SK-N-SH (cell line): Measurements from ENCODE around the gene KAT14. TPM values are rescaled to one million over a fixed set of nuclear protein-coding genes. Genes with fewer than 3 reads are reported as not detected.

Source experiments
- CTCF ChIA-PET: fragments of 300-600, 350-600 bp; formaldehyde crosslinking; extraction: SDS; loops from one replicate; lab custom pipeline; 2021; lab: Yijun Ruan, JAX
- POLR2A ChIA-PET: fragments of 350-600 bp; sonication (Branson Sonifier 250); formaldehyde crosslinking; extraction: SDS; loops from one replicate; lab custom pipeline; 2020; ENCODE audit warnings: antibody characterized with exemption, inconsistent platforms; lab: Yijun Ruan, JAX
- DNase-seq: peaks from one replicate; pipeline ENCODE4 v3.0.0; 2012
- H2AFZ ChIP-seq: fragments of 200-600 bp; sonication (generic); 2 replicates; pipeline ENCODE4 v1.8.1; 2016; ENCODE audit warnings: antibody characterized with exemption, mild to moderate bottlenecking, low read depth
- H3F3A ChIP-seq: fragments of 200-600 bp; sonication (generic); replicated peaks from 2 replicates; pipeline ENCODE3; 2016; ENCODE audit warnings: antibody characterized with exemption, mild to moderate bottlenecking; ENCODE audit not compliant: insufficient read depth
- H3K27ac ChIP-seq, 2 experiments: fragments of 200-500 bp in 1 of 2; fragments of 200-600 bp in 1 of 2; sonication (Bioruptor generic) in 1 of 2; sonication (generic), shearing (Covaris generic) in 1 of 2; 2 replicates each; pipeline versions ENCODE4 v1.5.1 to v1.6.1; 2014 to 2016; ENCODE audit warnings: low read depth in 2 of 2, inconsistent platforms in 1 of 2, low read length in 1 of 2, mild to moderate bottlenecking in 1 of 2, mixed read lengths in 1 of 2
- H3K27me3 ChIP-seq: fragments of 200-600 bp; sonication (generic), shearing (Covaris generic); 2 replicates; pipeline ENCODE4 v1.6.1; 2016; ENCODE audit warnings: mixed run types; ENCODE audit not compliant: insufficient read depth
- H3K36me3 ChIP-seq, 2 experiments: fragments of 200-500 bp in 1 of 2; fragments of 200-600 bp in 1 of 2; sonication (Bioruptor generic) in 1 of 2; sonication (generic) in 1 of 2; replicated peaks in 1 of 2; 2 replicates each; pipeline versions ENCODE3 to v1.5.1; 2014 to 2016; ENCODE audit warnings: low read length in 1 of 2, mild to moderate bottlenecking in 1 of 2; ENCODE audit not compliant: insufficient read depth in 2 of 2, control insufficient read depth in 1 of 2
- H3K4me1 ChIP-seq, 2 experiments: fragments of 200-500 bp in 1 of 2; fragments of 200-600 bp in 1 of 2; sonication (Bioruptor generic) in 1 of 2; sonication (generic), shearing (Covaris generic) in 1 of 2; 2 replicates each; pipeline versions ENCODE4 v1.5.1 to v1.6.1; 2014 to 2016; ENCODE audit warnings: low read depth in 1 of 2, low read length in 1 of 2, mixed run types in 1 of 2; ENCODE audit not compliant: insufficient read depth in 2 of 2, control insufficient read depth in 1 of 2
- H3K4me2 ChIP-seq: fragments of 200-600 bp; sonication (generic), shearing (Covaris generic); 2 replicates; pipeline ENCODE4 v1.6.1; 2017; ENCODE audit warnings: mixed run types
- H3K4me3 ChIP-seq, 2 experiments: fragments of 200-500 bp in 1 of 2; fragments of 200-600 bp in 1 of 2; sonication (Bioruptor generic) in 1 of 2; sonication (generic), shearing (Covaris generic) in 1 of 2; 2 replicates each; pipeline versions ENCODE4 v1.5.1 to v1.8.1; 2014 to 2016; ENCODE audit warnings: low read depth in 2 of 2, inconsistent platforms in 1 of 2, low read length in 1 of 2, mild to moderate bottlenecking in 1 of 2, mixed read lengths in 1 of 2, moderate library complexity in 1 of 2
- H3K79me2 ChIP-seq: fragments of 200-600 bp; sonication (generic); 2 replicates; pipeline ENCODE4 v1.8.1; 2017; ENCODE audit warnings: mild to moderate bottlenecking; ENCODE audit not compliant: insufficient read depth
- H3K9ac ChIP-seq: fragments of 200-600 bp; sonication (generic); 2 replicates; pipeline ENCODE4 v1.6.1; 2017; ENCODE audit warnings: mixed run types
- H3K9me2 ChIP-seq: fragments of 200-600 bp; sonication (generic); 2 replicates; pipeline ENCODE4 v1.6.1; 2017; ENCODE audit warnings: mixed run types
- H3K9me3 ChIP-seq: fragments of 200-600 bp; sonication (generic); 2 replicates; pipeline ENCODE4 v1.6.1; 2017; ENCODE audit warnings: mixed run types, mild to moderate bottlenecking, moderate library complexity
- H4K20me1 ChIP-seq: fragments of 200-600 bp; sonication (generic); 2 replicates; pipeline ENCODE4 v1.6.1; 2017; ENCODE audit warnings: mild to moderate bottlenecking, mixed run types; ENCODE audit not compliant: insufficient read depth
- EP300 ChIP-seq, 2 experiments: IDR thresholded peaks; 2 replicates each; pipeline versions ENCODE4 v1.4.0 to v1.6.1; 2012; ENCODE audit warnings: borderline replicate concordance in 1 of 2, low read depth in 1 of 2, low read length in 1 of 2
- EZH2phosphoT487 ChIP-seq: fragments of 200-600 bp; sonication (generic); IDR thresholded peaks from 2 replicates; pipeline ENCODE4 v1.6.1; 2017; ENCODE audit warnings: low read depth, mixed run types, mild to moderate bottlenecking, antibody characterized with exemption, moderate library complexity, borderline replicate concordance
- FOSL2 ChIP-seq: IDR thresholded peaks from 2 replicates; pipeline ENCODE4 v1.4.0; 2012; ENCODE audit warnings: low read depth, mild to moderate bottlenecking, moderate library complexity, borderline replicate concordance
- FOXJ3 ChIP-seq: sonication (generic); formaldehyde crosslinking; IDR thresholded peaks from 2 replicates; pipeline ENCODE4 v1.5.1; 2020; ENCODE audit warnings: mild to moderate bottlenecking, missing genetic modification reagents
- GABPA ChIP-seq: IDR thresholded peaks from 2 replicates; pipeline ENCODE4 v1.4.0; 2012; ENCODE audit warnings: low read depth, mild to moderate bottlenecking
- JUND ChIP-seq: IDR thresholded peaks from 2 replicates; pipeline ENCODE4 v1.4.0; 2012
- MEF2A ChIP-seq: IDR thresholded peaks from 2 replicates; pipeline ENCODE4 v1.4.0; 2012; ENCODE audit warnings: low read depth, borderline replicate concordance
- MXI1 ChIP-seq: IDR thresholded peaks from 2 replicates; pipeline ENCODE4 v1.6.1; 2012; ENCODE audit warnings: mild to moderate bottlenecking, low read depth, low read length, improper control_type of control experiment
- NFIC ChIP-seq: IDR thresholded peaks from 2 replicates; pipeline ENCODE4 v1.4.0; 2012; ENCODE audit warnings: borderline replicate concordance
- NRF1 ChIP-seq: IDR thresholded peaks from 2 replicates; pipeline ENCODE4 v1.6.1; 2012; ENCODE audit warnings: low read depth, mild to moderate bottlenecking, low read length
- POLR2AphosphoS5 ChIP-seq: IDR thresholded peaks from 2 replicates; pipeline ENCODE4 v1.6.1; 2012; ENCODE audit warnings: low read depth, low read length
- RFX5 ChIP-seq: IDR thresholded peaks from 2 replicates; pipeline ENCODE4 v1.6.1; 2012; ENCODE audit warnings: mild to moderate bottlenecking, improper control_type of control experiment, low read length
- RXRA ChIP-seq: IDR thresholded peaks from 2 replicates; pipeline ENCODE4 v1.4.0; 2012; ENCODE audit warnings: low read depth, mild to moderate bottlenecking, borderline replicate concordance
- SIN3A ChIP-seq: IDR thresholded peaks from 2 replicates; pipeline ENCODE4 v1.6.1; 2012; ENCODE audit warnings: low read depth, mild to moderate bottlenecking, low read length, moderate library complexity, borderline replicate concordance
- TAF1 ChIP-seq: IDR thresholded peaks from 2 replicates; pipeline ENCODE4 v1.6.1; 2012; ENCODE audit warnings: low read depth, mild to moderate bottlenecking, low read length, moderate library complexity, borderline replicate concordance
- TCF12 ChIP-seq: IDR thresholded peaks from 2 replicates; pipeline ENCODE4 v1.4.0; 2012
- WGBS: methylation state at CpG from one replicate; pipeline ENCODE4 v1.1.6; 2017; ENCODE audit warnings: low lambda C conversion rate; 5-methylcytosine and 5-hydroxymethylcytosine counted together
- polyA plus RNA-seq, 3 experiments: library from polyadenylated mRNA; depleted of rRNA; stranded (reverse); fragments of >200 nt; gene quantifications; 2 replicates each; pipeline ENCODE4 v1.2.3, GENCODE V29; 2012
- TF ChIP-seq, protein P1 (sequence below): IDR thresholded peaks from 2 replicates; pipeline ENCODE4 v1.4.0; 2012; ENCODE audit warnings: low read depth, borderline replicate concordance
- TF ChIP-seq, protein P2 (sequence below): IDR thresholded peaks from 2 replicates; pipeline ENCODE4; 2012
- TF ChIP-seq, protein P3 (sequence below): IDR thresholded peaks from 2 replicates; pipeline ENCODE4 v1.4.0; 2012; ENCODE audit warnings: low read depth
- TF ChIP-seq, protein P4 (sequence below): fragments of 200-600 bp; sonication (generic); IDR thresholded peaks from 2 replicates; pipeline ENCODE4 v1.6.1; 2017; ENCODE audit warnings: antibody characterized with exemption, mild to moderate bottlenecking, moderate library complexity

The KAT14 gene
- polyA plus RNA-seq, 1 of the 3 experiments (the other 2 are of a cell fraction): 7.3 TPM

DNA sequence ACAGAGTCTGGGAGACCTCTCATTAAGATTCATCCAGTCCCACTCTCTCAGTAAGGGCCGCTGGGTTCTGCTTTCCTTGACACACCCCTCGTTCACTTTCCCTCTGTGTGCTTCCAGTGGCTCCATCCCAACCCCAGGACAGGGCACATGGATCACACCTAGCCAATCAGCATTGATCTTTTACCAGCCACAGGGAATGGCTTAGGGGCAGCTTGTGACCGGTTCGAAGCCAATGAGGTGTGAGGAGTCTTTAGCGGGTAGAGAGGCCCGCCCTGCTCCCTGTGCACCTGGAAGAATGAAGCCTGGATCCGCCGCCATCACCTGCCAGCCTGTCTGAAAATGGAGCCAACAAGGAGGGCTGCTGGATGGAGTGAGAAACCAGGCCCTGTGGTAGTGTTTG is 44.8 kb upstream of the KAT14 start:
- Histone ChIP-seq H3K27ac (no peak overlapping the region), H3K9ac (no peak overlapping the region), H3K9me3 (no peaks in the 10 kb centered on the region), H3K9me2 (no peaks in the 10 kb centered on the region), H3K27me3 (peaks cover 27% of the 10 kb centered on the region; the same call in 1 of the 2 replicates), H3K36me3 (no peaks in the 10 kb centered on the region), H3K4me1 (no peaks in the 10 kb centered on the region), H3K4me2 (no peak overlapping the region), H3K79me2 (no peaks in the 10 kb centered on the region), H3K4me3 (no peak overlapping the region), H2AFZ (no peak overlapping the region), H3F3A (no peaks in the 10 kb centered on the region), H4K20me1 (no peaks in the 10 kb centered on the region)
- WGBS: 26% methylated on average over 4 of the region's 8 CpGs
- peak; percentile 19 for DNase-seq
- POLR2A ChIA-PET: no interaction called here
- CTCF ChIA-PET: no interaction called here
- TF ChIP-seq NFIC: no peak
- TF ChIP-seq, protein P1, sequence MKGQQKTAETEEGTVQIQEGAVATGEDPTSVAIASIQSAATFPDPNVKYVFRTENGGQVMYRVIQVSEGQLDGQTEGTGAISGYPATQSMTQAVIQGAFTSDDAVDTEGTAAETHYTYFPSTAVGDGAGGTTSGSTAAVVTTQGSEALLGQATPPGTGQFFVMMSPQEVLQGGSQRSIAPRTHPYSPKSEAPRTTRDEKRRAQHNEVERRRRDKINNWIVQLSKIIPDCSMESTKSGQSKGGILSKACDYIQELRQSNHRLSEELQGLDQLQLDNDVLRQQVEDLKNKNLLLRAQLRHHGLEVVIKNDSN: peak; percentile 23; the same call in 1 of the 2 replicates

DNA sequence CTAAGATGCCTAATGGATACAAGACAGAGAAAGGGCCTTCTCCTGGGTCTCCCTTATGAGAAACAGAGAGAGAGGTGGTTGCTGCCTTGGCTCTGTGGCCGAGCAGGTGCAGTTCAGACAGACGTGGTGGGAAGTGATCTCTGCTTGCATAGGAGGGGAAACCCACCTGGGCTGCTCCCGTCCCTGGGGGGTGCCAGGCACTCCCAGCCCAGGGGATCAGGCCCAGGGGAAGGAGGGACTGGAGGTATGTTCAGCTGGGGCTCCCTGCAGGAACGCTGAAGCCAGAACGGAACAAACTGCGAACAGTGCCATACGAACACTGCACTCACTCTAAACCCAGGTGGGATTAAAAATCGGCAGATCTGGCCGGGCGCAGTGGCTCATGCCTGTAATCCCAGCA is 44.3 kb upstream of the KAT14 start:
- no peaks in the 10 kb centered on the region for H3K9me3 ChIP-seq
- no peak overlapping the region for H3K4me2 ChIP-seq
- H3K9ac ChIP-seq: no peak overlapping the region
- TF ChIP-seq FOXJ3 (CRISPR knock-in tag): no peak
- no peak for TF ChIP-seq EP300 (IDR thresholded peaks at IDR 0.05; ENCODE audit: borderline replicate concordance in 1 of 2, low read depth in 1 of 2, low read length in 1 of 2)
- TF ChIP-seq TAF1: no peak
- no peak for TF ChIP-seq SIN3A
- TF ChIP-seq NRF1: no peak
- TF ChIP-seq, protein P1: no peak
- TF ChIP-seq MEF2A: no peak
- TF ChIP-seq TCF12: no peak
- TF ChIP-seq, protein P2, sequence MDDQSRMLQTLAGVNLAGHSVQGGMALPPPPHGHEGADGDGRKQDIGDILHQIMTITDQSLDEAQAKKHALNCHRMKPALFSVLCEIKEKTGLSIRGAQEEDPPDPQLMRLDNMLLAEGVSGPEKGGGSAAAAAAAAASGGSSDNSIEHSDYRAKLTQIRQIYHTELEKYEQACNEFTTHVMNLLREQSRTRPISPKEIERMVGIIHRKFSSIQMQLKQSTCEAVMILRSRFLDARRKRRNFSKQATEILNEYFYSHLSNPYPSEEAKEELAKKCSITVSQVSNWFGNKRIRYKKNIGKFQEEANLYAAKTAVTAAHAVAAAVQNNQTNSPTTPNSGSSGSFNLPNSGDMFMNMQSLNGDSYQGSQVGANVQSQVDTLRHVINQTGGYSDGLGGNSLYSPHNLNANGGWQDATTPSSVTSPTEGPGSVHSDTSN: no peak
- TF ChIP-seq, protein P3, sequence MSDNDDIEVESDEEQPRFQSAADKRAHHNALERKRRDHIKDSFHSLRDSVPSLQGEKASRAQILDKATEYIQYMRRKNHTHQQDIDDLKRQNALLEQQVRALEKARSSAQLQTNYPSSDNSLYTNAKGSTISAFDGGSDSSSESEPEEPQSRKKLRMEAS: no peak
- no peak for TF ChIP-seq RXRA
- no peak for TF ChIP-seq JUND
- TF ChIP-seq, protein P4, sequence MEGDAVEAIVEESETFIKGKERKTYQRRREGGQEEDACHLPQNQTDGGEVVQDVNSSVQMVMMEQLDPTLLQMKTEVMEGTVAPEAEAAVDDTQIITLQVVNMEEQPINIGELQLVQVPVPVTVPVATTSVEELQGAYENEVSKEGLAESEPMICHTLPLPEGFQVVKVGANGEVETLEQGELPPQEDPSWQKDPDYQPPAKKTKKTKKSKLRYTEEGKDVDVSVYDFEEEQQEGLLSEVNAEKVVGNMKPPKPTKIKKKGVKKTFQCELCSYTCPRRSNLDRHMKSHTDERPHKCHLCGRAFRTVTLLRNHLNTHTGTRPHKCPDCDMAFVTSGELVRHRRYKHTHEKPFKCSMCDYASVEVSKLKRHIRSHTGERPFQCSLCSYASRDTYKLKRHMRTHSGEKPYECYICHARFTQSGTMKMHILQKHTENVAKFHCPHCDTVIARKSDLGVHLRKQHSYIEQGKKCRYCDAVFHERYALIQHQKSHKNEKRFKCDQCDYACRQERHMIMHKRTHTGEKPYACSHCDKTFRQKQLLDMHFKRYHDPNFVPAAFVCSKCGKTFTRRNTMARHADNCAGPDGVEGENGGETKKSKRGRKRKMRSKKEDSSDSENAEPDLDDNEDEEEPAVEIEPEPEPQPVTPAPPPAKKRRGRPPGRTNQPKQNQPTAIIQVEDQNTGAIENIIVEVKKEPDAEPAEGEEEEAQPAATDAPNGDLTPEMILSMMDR: no peak
- TF ChIP-seq MXI1: no peak
- no peak for TF ChIP-seq EZH2phosphoT487
- TF ChIP-seq FOSL2: no peak
- TF ChIP-seq POLR2AphosphoS5: no peak
- TF ChIP-seq GABPA: no peak
- no peak for TF ChIP-seq RFX5
- WGBS: 56% methylated on average over 10 of the region's 10 CpGs
- H3K27me3 ChIP-seq: peaks cover 27% of the 10 kb centered on the region; the same call in 1 of the 2 replicates
- no peak for DNase-seq
- no peaks in the 10 kb centered on the region for H4K20me1 ChIP-seq
- ChIA-PET CTCF (no interaction called here), POLR2A (no interaction called here)
- H3K79me2 ChIP-seq: no peaks in the 10 kb centered on the region
- no peaks in the 10 kb centered on the region for H3K9me2 ChIP-seq
- no peaks in the 10 kb centered on the region for H3K4me1 ChIP-seq
- H3K4me3 ChIP-seq: no peak overlapping the region
- H3F3A ChIP-seq: no peaks in the 10 kb centered on the region
- no peak overlapping the region for H3K27ac ChIP-seq
- no peaks in the 10 kb centered on the region for H3K36me3 ChIP-seq
- no peak overlapping the region for H2AFZ ChIP-seq
